Stimulated activated naive B cell treated with anti-CD40 and anti-IgM and Interleukin-4, amounts not matched to agents 10 μg/mL and 1 μg/mL and 100 μg/mL, for 72 hours (primary cell): Measurements from ENCODE around the gene FAM111A.
"Not testable (repeated sequence)": the region's sequence is repeated elsewhere in the genome, so short reads cannot be mapped to it uniquely, and the experiment has no call there.

Experiments
- ATAC-seq, 2 donors: fragments of 150-1000 bp; cut with Tn5 transposase; replicated peaks; 2 replicates each; pipeline ENCODE4 v1.10.0; 2021; ENCODE audit warnings: moderate library complexity in 1 of 2
- DNase-seq: peaks from one replicate; pipeline ENCODE4 v3.0.0; 2021
- H3K27ac Mint-ChIP-seq: one replicate; pipeline ENCODE4 v1.8.0; 2022; ENCODE audit warnings: mild to moderate bottlenecking, mixed read lengths
- H3K27me3 Mint-ChIP-seq, 2 donors: one replicate each; pipeline ENCODE4 v1.8.0; 2022; ENCODE audit warnings: mixed read lengths in 2 of 2
- H3K36me3 Mint-ChIP-seq, 2 donors: one replicate each; pipeline ENCODE4 v1.8.0; 2022; ENCODE audit warnings: mixed read lengths in 2 of 2, mild to moderate bottlenecking in 1 of 2
- H3K4me1 Mint-ChIP-seq, 2 donors: one replicate each; pipeline ENCODE4 v1.8.0; 2022; ENCODE audit warnings: mixed read lengths in 2 of 2, mild to moderate bottlenecking in 1 of 2
- H3K4me3 Mint-ChIP-seq, 2 donors: one replicate each; pipeline ENCODE4 v1.8.0; 2022; ENCODE audit warnings: mild to moderate bottlenecking in 2 of 2, mixed read lengths in 2 of 2, moderate library complexity in 1 of 2
- H3K9me3 Mint-ChIP-seq, 2 donors: one replicate each; pipeline ENCODE4 v1.8.0; 2022; ENCODE audit warnings: mixed read lengths in 2 of 2, mild to moderate bottlenecking in 1 of 2

FAM111A gene

DNA sequence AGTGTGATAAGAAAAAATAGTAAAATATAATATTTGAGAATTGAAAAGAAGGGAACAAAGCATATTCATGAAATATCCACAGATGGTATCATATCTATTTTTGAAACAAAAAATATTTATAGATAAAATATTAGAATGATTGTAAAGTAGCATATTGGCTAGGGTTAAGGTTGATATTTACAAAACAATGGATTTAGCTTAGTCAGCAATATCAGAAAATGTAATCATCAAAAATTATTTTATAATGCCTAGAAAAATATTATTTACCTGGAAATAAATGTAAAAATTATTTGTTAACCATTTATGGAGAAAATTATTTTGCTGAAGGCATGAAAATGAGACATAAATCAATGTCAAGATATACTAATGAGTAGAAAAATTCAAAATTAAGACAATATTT lies 22.8 kb upstream of the FAM111A start:
- no peak for ATAC-seq
- Mint-ChIP-seq H3K9me3 (peaks cover 12 to 21% of the 10 kb centered on the region in 2 donors), H3K27ac (no peak overlapping the region), H3K36me3 (peaks cover 53 to 57% of the 10 kb centered on the region in 2 donors), H3K27me3 (no peaks in the 10 kb centered on the region), H3K4me1 (peaks cover 3 to 9% of the 10 kb centered on the region in 2 donors), H3K4me3 (no peak overlapping the region)
- no peak for DNase-seq

DNA sequence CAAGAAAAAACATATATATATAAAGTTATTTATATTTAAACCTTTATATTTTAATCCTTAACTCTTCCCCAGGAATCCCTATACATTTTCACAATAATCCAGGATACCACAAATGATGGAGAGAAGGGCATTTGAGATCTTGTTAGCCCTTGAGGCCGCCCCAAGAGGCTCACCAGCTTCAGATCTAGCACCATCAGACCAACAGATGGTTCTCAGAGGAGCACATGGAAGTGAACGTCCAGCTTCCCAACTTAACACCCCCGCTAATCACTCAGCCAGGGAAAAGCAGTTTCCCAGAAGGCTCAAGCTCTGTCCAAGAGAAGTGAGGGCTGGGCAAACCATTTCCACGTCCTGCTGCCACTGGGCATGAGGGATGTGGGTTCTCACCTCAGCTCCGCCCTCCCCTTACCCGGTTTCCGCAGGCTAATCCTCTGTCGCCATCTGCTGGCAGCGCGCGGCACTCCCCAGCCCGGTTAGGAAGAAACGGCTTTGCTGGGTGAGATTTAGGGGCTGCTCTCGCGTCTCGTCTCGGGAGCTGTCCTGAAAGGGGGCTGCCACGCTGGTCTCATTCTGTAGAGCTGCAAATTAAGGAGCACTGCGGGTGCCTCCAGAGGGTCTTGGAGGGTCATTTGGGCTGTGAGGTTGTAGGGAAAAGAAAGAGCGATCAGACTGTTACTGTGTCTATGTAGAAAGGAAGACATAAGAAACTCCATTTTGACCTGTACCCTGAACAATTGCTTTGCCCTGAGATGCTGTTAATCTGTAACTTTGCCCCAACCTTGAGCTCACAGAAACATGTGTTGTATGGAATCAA lies 6.8 kb upstream of the FAM111A start:
- peak; percentile 82 for DNase-seq
- H3K4me3 Mint-ChIP-seq = peak overlapping the region; percentile 73 to 78
- peak; percentile 99 to 100 for ATAC-seq
- peaks cover 8 to 19% of the 10 kb centered on the region in 2 donors for H3K4me1 Mint-ChIP-seq
- peak overlapping the region; percentile 90 for H3K27ac Mint-ChIP-seq
- H3K36me3 Mint-ChIP-seq = peaks cover 33 to 34% of the 10 kb centered on the region in 2 donors
- H3K27me3 Mint-ChIP-seq = no peaks in the 10 kb centered on the region
- peaks cover 14 to 15% of the 10 kb centered on the region in 2 donors for H3K9me3 Mint-ChIP-seq

DNA sequence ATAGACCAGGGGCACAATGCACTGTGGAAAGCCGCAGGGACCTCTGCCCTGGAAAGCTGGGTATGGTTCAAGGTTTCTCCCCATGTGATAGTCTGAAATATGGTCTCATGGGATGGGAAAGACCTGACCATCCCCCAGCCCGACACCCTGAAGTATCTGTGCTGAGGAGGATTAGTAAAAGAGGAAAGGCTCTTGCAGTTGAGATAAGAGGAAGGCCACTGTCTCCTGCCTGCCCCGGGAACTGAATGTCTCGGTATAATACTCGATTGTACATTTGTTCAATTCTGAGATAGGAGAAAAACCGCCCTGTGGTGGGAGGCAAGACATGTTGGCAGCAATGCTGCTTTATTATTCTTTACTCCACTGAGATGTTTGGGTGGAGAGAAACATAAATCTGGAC lies 6.1 kb upstream of the FAM111A start:
- peaks cover 11 to 15% of the 10 kb centered on the region in 2 donors for H3K9me3 Mint-ChIP-seq
- peaks cover 10 to 26% of the 10 kb centered on the region in 2 donors for H3K4me1 Mint-ChIP-seq
- ATAC-seq, H3K27ac Mint-ChIP-seq, DNase-seq, H3K27me3 Mint-ChIP-seq, H3K4me3 Mint-ChIP-seq: not testable (repeated sequence)
- H3K36me3 Mint-ChIP-seq = peaks cover 27 to 29% of the 10 kb centered on the region in 2 donors

DNA sequence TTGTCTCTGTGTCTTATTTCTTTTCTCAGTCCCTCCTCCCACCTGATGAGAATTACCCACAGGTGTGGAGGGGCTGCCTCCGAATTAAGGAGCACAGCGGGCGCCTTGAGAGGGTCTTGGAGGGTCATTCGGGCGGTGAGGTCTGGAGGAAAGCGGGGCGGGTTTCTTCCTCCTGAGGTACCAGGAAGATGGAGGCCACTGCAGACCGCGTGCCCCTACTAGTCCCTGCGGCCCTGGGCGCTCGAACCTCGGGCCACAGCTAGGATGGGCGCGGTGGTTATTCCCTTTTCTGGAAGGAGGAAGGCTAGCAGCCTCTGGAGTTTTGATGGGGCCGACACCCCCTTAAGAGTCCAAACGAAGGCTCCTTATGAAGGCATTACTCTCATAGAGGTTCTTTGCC lies 5.5 kb upstream of the FAM111A start:
- Mint-ChIP-seq H3K4me3 (no peak overlapping the region), H3K9me3 (peaks cover 9 to 13% of the 10 kb centered on the region in 2 donors), H3K36me3 (peaks cover 21 to 23% of the 10 kb centered on the region in 2 donors), H3K27me3 (no peaks in the 10 kb centered on the region), H3K4me1 (peaks cover 12 to 32% of the 10 kb centered on the region in 2 donors), H3K27ac (no peak overlapping the region)
- no peak for ATAC-seq
- no peak for DNase-seq

DNA sequence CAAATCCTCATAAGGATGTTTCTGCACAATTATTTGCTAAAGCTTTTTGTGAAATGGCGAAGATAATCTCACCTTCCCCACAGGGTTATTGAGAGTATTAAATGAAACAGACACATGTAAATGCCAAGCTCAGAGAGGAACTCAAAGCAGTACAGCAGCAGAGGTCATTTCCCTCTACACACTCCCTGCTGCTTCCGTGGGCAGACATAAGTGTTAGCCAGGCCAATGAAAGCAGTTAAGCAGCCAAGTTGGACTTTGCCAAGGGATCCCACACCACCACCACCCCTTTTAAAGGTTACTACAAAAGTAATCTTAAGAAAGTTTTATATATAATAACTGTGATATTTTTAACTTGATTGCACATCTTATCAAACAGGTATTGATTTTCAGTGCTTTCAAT lies 4.0 kb upstream of the FAM111A start:
- Mint-ChIP-seq H3K9me3 (no peaks in the 10 kb centered on the region), H3K4me1 (peaks cover 23 to 46% of the 10 kb centered on the region in 2 donors), H3K27ac (no peak overlapping the region), H3K4me3 (no peak overlapping the region), H3K27me3 (no peaks in the 10 kb centered on the region), H3K36me3 (peaks cover 6 to 11% of the 10 kb centered on the region in 2 donors)
- no peak for ATAC-seq
- no peak for DNase-seq

DNA sequence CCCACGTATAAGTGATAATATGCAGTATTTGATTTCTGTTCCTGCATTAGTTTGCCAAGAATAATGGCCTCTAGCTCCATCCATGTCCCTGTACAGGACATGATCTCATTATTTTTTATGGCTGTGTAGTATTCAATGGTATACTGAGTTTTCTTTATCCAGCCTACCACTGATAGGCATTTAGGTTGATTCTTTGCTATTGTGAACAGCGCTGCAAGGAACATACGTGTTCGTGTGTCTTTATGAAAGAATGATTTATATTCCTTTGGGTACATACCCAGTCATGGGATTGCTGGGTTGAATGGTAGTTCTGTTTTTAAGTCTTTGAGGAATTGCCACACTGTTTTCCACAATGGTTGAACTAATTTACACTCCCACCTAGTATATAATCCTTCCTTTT lies 1.5 kb upstream of the FAM111A start:
- H3K27ac Mint-ChIP-seq = peak overlapping the region; percentile 6
- no peaks in the 10 kb centered on the region for H3K27me3 Mint-ChIP-seq
- peaks cover 34 to 52% of the 10 kb centered on the region in 2 donors for H3K4me1 Mint-ChIP-seq
- ATAC-seq (no peak), DNase-seq (no peak)
- H3K4me3 Mint-ChIP-seq = no peak overlapping the region
- H3K36me3 Mint-ChIP-seq = peaks cover 0 to 6% of the 10 kb centered on the region in 2 donors
- no peaks in the 10 kb centered on the region for H3K9me3 Mint-ChIP-seq

DNA sequence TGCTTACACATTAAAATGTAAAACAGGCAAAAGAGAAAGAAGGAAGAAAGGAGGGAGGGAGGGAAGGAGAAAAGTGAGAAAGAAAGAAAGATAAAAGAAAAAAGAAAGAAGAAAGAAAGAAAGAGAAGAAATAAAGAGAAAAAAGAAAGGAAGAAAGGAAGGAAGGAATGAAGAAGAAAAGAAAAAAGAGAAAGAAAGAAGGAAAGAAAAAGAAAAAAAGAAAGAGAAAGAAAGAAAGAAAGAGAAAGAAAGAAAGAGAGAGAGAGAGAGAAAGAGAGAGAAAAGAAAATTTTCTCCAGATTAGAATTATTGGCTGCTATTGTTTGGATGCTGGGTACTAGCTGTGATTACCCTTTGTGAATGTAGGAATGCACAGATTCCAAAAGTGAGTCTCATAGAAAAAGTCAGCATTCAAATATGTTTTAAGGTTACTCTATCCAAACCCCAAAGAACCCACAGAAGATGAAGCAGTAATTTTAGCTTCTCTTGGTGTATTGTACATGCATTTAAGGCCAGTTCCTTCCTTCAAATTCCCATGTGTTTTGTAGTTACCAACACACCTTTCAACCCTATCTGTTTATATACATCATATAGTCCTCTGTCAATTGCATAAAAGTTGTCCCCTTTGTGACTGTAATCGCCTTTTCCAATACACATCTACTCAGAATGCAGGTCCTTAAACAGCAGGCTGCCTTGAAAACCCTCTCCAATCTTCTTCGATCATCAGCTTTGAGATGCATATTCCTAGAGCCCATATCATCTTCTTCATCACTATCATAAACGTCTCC lies 789 bp upstream of the FAM111A start:
- peaks cover 33 to 56% of the 10 kb centered on the region in 2 donors for H3K4me1 Mint-ChIP-seq
- H3K9me3 Mint-ChIP-seq = no peaks in the 10 kb centered on the region
- H3K27me3 Mint-ChIP-seq = no peaks in the 10 kb centered on the region
- H3K36me3 Mint-ChIP-seq = peaks cover 0 to 6% of the 10 kb centered on the region in 2 donors
- H3K27ac Mint-ChIP-seq = peak overlapping the region; percentile 99
- DNase-seq = no peak
- peak overlapping the region; percentile 96 to 97 for H3K4me3 Mint-ChIP-seq
- ATAC-seq = peak; percentile 1

DNA sequence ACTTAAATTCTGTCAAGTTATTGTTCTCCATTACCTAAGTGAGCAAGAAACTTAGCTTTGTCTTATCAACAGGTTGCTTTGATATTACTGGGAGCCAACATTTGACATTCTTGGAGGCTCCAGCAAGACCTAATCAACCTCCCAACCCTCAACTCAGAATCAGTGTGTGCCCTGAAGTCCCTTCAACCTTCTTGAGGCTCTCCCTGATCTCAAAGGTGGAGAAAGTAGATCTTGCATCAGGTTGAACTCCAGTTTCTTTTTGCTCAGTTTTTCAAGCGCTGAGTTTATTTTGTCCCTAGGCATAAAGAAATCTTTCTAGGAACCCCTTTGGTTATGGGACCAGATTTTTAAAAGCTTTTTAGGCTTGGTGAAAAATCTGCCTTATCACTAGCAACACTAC lies 1.4 kb downstream of the FAM111A start:
- H3K4me3 Mint-ChIP-seq = peak overlapping the region; percentile 96 to 97
- ATAC-seq = no peak
- H3K27ac Mint-ChIP-seq = peak overlapping the region; percentile 99
- H3K4me1 Mint-ChIP-seq = peaks cover 46 to 75% of the 10 kb centered on the region in 2 donors
- H3K27me3 Mint-ChIP-seq = no peaks in the 10 kb centered on the region
- H3K36me3 Mint-ChIP-seq = peaks cover 5% of the 10 kb centered on the region in 2 donors
- no peak for DNase-seq
- H3K9me3 Mint-ChIP-seq = no peaks in the 10 kb centered on the region

DNA sequence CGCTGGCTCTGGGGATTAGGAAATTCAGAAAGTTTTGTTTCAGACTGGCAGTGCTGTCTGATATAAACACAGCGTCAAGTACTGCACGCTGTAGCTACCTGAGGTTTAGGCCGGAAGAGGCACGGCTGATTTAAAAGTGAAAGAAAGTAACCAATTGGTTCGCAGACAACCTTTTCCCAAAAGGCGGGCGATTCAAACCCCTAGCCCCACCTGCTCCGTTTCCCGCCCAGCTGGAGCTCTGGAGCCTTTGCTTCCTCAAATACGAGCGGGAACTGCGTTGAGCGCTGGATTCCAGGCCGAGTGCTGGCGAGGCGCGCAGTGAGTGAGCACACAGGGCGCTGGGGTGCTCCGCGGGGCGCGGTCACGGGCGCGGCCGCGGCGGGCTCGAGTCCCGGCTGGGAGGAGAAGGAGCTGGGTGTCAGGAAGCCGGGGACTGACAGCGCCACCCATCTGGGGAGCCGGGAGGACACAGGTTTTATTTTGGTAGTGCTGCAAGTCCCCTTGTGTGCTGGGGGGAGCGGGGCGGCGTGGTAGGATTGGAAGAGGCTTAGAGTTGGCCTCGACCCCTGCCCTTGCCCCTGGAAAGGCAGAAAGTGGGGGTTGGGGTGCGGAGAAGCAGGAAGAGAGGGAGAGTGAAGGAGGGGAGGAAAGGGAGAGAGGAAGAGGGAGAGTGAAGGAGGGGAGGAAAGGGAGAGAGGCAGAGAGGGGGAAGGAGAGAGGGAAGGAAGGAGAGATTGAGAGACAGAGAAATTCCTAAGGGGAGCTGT lies 2.1 kb downstream of the FAM111A start:
- peaks cover 46 to 75% of the 10 kb centered on the region in 2 donors for H3K4me1 Mint-ChIP-seq
- H3K27me3 Mint-ChIP-seq = no peaks in the 10 kb centered on the region
- peak overlapping the region; percentile 99 for H3K27ac Mint-ChIP-seq
- H3K9me3 Mint-ChIP-seq = no peaks in the 10 kb centered on the region
- DNase-seq (peak; percentile 74), ATAC-seq (peak; percentile 62 to 71)
- peak overlapping the region; percentile 96 to 97 for H3K4me3 Mint-ChIP-seq
- H3K36me3 Mint-ChIP-seq = peaks cover 7 to 8% of the 10 kb centered on the region in 2 donors

DNA sequence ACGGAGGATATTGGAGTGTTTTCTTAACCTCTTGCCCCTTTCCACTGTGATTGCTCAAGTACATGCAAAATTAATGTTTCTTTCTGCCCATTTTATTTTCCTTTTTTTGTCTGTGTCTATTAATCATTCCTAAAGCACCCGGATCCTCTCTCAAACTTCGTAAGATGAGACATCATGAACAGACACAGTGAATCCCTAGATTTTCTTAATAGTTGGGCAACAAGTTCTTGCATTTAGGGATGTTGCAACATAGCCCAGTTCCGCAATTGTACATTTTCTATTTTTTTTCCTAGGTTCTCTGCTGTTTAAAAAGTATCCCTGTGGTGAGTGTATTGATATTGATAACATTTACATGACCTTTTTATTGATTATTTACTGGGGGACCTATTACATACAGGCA lies 2.9 kb downstream of the FAM111A start:
- H3K4me3 Mint-ChIP-seq = peak overlapping the region; percentile 96 to 97
- peaks cover 7 to 8% of the 10 kb centered on the region in 2 donors for H3K36me3 Mint-ChIP-seq
- no peak for DNase-seq

DNA sequence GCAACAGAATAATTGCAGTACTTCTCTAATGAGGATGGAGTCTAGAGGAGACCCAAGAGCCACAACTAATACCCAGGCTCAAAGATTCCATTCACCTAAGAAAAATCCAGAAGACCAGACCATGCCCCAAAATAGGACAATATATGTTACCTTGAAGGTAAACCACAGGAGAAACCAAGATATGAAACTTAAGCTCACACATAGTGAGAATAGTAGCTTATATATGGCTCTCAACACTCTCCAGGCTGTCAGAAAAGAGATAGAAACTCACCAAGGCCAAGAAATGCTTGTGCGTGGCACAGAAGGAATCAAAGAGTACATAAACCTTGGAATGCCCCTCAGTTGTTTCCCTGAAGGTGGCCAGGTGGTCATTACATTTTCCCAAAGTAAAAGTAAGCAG lies 9.1 kb downstream of the FAM111A start:
- peak overlapping the region in 1 of 2 donors; percentile 83 for H3K4me3 Mint-ChIP-seq
- H3K4me1 Mint-ChIP-seq = peaks cover 26 to 40% of the 10 kb centered on the region in 2 donors
- no peak for DNase-seq
- H3K36me3 Mint-ChIP-seq = peaks cover 4 to 16% of the 10 kb centered on the region in 2 donors
- peak overlapping the region; percentile 82 for H3K27ac Mint-ChIP-seq
- no peaks in the 10 kb centered on the region for H3K9me3 Mint-ChIP-seq
- peak; percentile 41 to 62 for ATAC-seq
- H3K27me3 Mint-ChIP-seq = no peaks in the 10 kb centered on the region

More for the DNA sequence above, 2.9 kb downstream of the FAM111A start:
- Mint-ChIP-seq H3K9me3 (no peaks in the 10 kb centered on the region), H3K27ac (peak overlapping the region; percentile 99), H3K4me1 (peaks cover 46 to 75% of the 10 kb centered on the region in 2 donors), H3K27me3 (no peaks in the 10 kb centered on the region)
- no peak for ATAC-seq

DNA sequence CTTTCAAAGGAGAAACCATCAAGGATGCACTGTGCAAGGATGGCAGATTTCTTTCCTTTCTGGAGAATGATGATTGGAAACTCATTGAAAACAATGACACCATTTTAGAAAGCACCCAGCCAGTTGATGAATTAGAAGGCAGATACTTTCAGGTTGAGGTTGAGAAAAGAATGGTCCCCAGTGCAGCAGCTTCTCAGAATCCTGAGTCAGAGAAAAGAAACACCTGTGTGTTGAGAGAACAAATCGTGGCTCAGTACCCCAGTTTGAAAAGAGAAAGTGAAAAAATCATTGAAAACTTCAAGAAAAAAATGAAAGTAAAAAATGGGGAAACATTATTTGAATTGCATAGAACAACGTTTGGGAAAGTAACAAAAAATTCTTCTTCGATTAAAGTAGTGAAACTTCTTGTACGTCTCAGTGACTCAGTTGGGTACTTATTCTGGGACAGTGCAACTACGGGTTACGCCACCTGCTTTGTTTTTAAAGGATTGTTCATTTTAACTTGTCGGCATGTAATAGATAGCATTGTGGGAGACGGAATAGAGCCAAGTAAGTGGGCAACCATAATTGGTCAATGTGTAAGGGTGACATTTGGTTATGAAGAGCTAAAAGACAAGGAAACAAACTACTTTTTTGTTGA lies 9.8 kb downstream of the FAM111A start:
- peak overlapping the region; percentile 65 to 83 for H3K4me3 Mint-ChIP-seq
- DNase-seq = no peak
- no peaks in the 10 kb centered on the region for H3K9me3 Mint-ChIP-seq
- peak overlapping the region; percentile 82 for H3K27ac Mint-ChIP-seq
- H3K36me3 Mint-ChIP-seq = peaks cover 4 to 16% of the 10 kb centered on the region in 2 donors
- H3K27me3 Mint-ChIP-seq = no peaks in the 10 kb centered on the region
- H3K4me1 Mint-ChIP-seq = peaks cover 23 to 40% of the 10 kb centered on the region in 2 donors
- peak; percentile 86 to 89 for ATAC-seq

DNA sequence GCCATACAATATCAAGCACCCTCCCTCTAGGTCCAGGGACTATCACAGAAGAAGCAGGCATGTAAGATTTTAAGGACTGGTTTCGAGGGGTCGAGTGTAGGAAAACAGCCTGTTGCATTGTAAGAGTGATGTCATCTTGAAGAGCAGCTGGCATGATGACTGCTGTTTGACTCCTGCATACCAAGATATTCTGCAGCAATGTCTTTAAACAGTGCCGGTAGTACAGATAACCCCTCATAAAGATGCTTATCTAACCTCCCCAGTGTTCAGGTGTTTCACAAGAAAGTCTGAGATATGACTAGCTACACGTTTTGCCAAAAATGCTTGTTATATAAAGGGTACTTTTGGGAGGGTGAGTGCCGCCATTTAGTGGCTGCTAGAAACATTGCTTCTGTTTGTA lies 12.0 kb downstream of the FAM111A start:
- Mint-ChIP-seq H3K27ac (no peak overlapping the region), H3K27me3 (no peaks in the 10 kb centered on the region), H3K9me3 (no peaks in the 10 kb centered on the region), H3K4me3 (no peak overlapping the region), H3K36me3 (peaks cover 0 to 9% of the 10 kb centered on the region in 2 donors), H3K4me1 (peaks cover 26 to 36% of the 10 kb centered on the region in 2 donors)
- ATAC-seq (no peak), DNase-seq (no peak)
